HG03060 (cell line): ENCODE data around the gene TMCO1.
A peak's percentile ranks its signal among the peaks of the same experiment; 100 is the strongest.
"Not testable (repeated sequence)": the region's sequence is repeated elsewhere in the genome, so short reads cannot be mapped to it uniquely, and the experiment has no call there.

Source experiments
- ATAC-seq: cut with Tn5 transposase; IDR thresholded peaks from one replicate; pipeline ENCODE4 v1.9.1; 2021; ENCODE audit warnings: low read depth, moderate number of reproducible peaks; ENCODE audit not compliant: unreplicated experiment

Gene TMCO1

GRCh38 chr1:165688046-165688445 lies 80.6 kb downstream of the TMCO1 start:
- ATAC-seq: no peak

GRCh38 chr1:165686971-165687433 lies 81.7 kb downstream of the TMCO1 start:
- no peak for ATAC-seq

GRCh38 chr1:165686121-165686970 lies 82.3 kb downstream of the TMCO1 start:
- peak; percentile 79 for ATAC-seq

- no peak for ATAC-seq
These were observed 84.7 kb downstream of the TMCO1 start for GRCh38 chr1:165683848-165684485.

- ATAC-seq: not testable (repeated sequence)
These were observed 87.9 kb downstream of the TMCO1 start for GRCh38 chr1:165680773-165681172.

- no peak for ATAC-seq
These were observed 88.4 kb downstream of the TMCO1 start for GRCh38 chr1:165680303-165680702.

- no peak for ATAC-seq
These were observed 89.2 kb downstream of the TMCO1 start for GRCh38 chr1:165679282-165680036.

- ATAC-seq: no peak
These were observed 90.2 kb downstream of the TMCO1 start for GRCh38 chr1:165678509-165678908.
